Left lobe of liver (tissue), 2 donors: Measurements from ENCODE around the gene MOCOS. TPM values are rescaled to one million over a fixed set of nuclear protein-coding genes. Genes with fewer than 3 reads are reported as not detected.
"Not testable (repeated sequence)": the region's sequence is repeated elsewhere in the genome, so short reads cannot be mapped to it uniquely, and the experiment has no call there.

Source experiments
- ATAC-seq: fragments of 200-7000 bp; cut with Tn5 transposase; one replicate; pipeline ENCODE4 v1.9.1; 2020; ENCODE audit warnings: mild to moderate bottlenecking, moderate library complexity
- DNase-seq: peaks from one replicate; pipeline ENCODE4 v3.0.0-alpha.2; 2020; ENCODE audit warnings: low spot score
- total RNA-seq: library from RNA; stranded (reverse); gene quantifications from one replicate; pipeline ENCODE4 v1.2.1, GENCODE V29; 2021
- donor health status: DM: no; HTN: no; CAD: no; lungs with moderate emphysema.
- donor health status: DM: no; HTN: yes; CAD: no.

MOCOS gene, protein sequence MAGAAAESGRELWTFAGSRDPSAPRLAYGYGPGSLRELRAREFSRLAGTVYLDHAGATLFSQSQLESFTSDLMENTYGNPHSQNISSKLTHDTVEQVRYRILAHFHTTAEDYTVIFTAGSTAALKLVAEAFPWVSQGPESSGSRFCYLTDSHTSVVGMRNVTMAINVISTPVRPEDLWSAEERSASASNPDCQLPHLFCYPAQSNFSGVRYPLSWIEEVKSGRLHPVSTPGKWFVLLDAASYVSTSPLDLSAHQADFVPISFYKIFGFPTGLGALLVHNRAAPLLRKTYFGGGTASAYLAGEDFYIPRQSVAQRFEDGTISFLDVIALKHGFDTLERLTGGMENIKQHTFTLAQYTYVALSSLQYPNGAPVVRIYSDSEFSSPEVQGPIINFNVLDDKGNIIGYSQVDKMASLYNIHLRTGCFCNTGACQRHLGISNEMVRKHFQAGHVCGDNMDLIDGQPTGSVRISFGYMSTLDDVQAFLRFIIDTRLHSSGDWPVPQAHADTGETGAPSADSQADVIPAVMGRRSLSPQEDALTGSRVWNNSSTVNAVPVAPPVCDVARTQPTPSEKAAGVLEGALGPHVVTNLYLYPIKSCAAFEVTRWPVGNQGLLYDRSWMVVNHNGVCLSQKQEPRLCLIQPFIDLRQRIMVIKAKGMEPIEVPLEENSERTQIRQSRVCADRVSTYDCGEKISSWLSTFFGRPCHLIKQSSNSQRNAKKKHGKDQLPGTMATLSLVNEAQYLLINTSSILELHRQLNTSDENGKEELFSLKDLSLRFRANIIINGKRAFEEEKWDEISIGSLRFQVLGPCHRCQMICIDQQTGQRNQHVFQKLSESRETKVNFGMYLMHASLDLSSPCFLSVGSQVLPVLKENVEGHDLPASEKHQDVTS
- 27.4 TPM for total RNA-seq

DNA sequence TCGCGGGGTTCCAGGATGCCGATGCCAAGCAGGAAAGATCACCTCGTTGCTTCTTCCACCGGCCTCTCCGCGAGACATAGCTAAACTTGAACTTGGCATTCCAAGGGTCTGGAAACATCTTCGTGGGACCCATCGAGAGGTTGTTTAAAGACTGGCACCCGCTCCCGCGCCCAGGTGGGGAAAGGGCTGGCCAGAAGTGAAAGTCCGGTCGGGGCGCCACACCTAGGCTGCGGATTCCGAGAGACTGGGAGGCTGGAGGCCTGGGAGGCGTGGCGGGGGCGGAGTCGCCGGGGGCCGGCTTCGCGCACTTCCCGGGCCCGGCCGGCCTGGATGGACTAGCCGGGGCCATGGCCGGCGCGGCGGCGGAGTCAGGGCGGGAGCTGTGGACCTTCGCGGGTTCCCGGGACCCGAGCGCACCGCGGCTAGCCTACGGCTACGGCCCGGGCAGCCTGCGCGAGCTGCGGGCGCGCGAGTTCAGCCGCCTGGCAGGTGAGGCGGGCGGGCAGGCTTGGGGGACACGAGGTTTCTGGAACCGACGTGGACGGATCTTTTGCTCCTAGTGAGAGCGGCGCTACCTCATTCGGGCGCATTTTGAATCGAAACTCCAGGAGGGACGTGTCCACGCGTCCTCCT, at the start of gene MOCOS:
Gene MOCOS (plus strand): TSS at position 305 of the 633 bp plus-strand sequence. CDS start 43 bp downstream, at position 348.
- ATAC-seq (peak; percentile 89), DNase-seq (peak; percentile 94)

DNA sequence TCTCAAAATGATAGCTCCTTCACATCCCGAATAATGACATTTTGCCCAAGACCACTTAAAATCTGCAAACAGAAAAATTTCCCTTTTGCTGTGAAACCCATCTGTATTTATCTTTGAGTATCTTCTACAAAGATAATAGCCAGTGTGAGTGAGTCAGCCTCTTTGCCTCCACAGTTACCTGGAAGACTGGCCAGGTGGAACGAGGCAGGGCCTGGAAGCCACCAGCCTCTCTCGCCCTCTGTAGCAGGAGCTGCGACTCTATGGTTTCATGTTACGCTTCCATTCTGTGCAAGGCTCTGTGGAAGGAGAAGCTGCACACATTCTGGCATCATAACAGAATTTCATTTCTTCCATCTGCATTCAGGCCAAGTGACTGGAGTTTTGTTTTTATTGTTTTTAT, 48.1 kb upstream of the MOCOS start:
- no peak for DNase-seq
- no peak for ATAC-seq

DNA sequence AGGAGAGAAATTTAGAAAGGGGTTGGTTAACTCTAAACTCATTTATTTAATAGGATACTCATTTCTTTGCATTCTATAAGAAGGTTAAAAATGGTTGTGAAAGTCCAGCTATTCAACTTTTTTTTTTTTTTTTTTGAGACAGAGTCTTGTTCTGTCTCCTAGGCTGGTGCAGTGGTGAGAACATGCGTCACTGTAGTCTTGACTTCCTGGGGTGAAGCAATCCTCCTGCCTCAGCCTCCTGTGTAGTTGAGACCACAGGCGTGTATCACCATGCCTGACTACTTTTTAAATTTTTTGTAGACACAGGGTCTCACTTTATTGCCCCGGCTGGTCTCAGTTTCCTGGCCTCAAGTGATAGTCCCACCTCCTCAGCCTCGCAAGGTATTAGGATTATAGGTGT, 45.7 kb upstream of the MOCOS start:
- ATAC-seq, result no peak

GRCh38 chr18:36142751-36143150, 44.5 kb upstream of the MOCOS start:
- DNase-seq, result no peak
- ATAC-seq, result no peak

More for the DNA sequence above, 45.7 kb upstream of the MOCOS start:
- no peak for DNase-seq

DNA sequence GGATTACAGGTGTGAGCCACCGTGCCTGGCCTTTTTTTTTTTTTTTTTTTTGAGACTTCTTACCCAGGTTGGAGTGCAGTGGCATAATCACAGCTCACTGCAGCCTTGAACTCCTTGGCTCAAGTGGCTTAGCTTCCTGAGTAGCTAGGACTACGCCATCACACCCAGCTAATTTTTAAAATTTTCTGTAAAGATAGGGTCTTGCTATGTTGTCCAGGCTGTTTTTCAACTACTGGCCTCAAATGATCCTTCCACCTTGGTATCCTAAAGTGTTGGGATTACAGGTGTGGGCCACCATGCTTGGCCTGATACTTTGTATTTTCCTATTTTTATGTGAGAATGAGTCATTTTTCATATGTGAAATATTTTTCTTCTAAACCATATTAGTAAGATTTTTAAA, 43.9 kb upstream of the MOCOS start:
- ATAC-seq, result no peak
- no peak for DNase-seq

DNA sequence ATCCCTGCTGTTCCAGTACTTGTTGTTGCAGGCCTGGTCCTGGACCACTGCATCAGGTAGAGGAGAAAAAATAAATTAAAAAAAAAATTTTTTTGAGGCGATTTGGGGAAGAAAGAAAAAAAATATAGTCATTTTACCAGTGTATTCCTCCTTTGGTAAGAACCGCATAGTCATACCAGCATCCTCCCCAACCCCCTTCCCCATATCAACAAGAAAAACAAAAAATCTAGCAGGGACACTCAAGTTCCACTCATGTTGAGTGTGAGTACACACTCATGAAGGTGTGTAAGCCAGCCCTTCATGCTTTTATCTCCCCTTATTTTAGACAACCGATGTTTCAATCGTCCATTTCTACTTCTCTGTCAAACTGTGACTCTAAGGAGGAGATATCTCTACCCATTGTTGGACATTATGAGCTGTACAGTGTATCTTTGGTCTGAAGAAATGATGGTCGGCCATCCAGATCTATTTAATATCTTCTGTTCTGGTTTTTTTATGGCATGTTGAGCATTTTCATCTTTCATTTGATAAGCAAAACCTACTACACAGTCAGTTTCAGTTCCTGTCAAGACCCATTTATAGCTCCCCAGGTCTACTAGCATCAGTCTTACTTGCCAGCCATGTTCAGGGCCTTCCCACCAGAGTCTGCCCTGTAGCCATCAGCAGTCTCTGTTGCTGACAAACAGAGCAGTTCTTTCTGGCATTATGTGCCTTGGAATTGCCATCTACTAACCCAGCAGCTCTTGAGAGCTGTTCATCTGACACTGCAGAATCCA, 37.6 kb upstream of the MOCOS start:
- DNase-seq (no peak), ATAC-seq (no peak)

- no peak for ATAC-seq
- no peak for DNase-seq
These were observed 34.5 kb upstream of the MOCOS start for GRCh38 chr18:36152781-36153180.

DNA sequence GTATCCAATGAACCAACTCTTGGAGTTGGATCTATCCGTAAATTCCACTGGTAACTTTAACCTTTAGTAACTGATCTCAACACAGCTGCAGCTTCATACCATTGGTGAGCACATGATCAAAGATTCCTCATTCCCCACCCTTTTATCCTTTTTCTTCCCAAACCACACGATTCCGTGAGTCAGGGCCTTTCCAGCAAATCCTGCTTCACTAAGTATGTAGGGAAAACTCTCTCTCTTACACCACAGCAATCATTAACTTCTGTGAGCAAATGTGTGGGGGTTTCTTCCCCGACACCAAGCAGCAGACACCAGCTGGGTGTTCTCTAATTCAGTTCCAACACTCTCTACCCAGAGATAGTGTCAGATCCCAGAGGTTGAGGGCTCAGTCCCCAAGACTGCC, 34.1 kb upstream of the MOCOS start:
- DNase-seq (no peak), ATAC-seq (peak; percentile 54)

DNA sequence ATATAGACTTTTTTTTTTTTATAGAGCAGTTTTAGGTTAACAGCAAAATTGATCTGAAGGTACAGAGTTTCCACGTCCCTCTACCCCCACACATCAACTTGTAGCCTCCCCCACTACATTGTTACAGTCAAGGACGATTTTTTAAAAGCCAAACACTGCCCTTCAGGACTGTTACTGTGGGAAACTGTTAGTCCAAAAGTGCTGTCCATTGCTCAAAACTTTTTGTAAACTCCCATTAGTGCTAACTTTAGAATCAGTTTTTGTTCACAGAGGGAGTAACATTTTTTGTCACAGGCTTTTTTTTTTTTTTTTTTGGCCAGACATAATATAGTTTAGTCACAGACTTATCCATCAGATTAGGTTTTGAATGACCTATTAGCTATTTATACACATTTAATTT, 33.5 kb upstream of the MOCOS start:
- no peak for DNase-seq
- ATAC-seq, result peak; percentile 25

DNA sequence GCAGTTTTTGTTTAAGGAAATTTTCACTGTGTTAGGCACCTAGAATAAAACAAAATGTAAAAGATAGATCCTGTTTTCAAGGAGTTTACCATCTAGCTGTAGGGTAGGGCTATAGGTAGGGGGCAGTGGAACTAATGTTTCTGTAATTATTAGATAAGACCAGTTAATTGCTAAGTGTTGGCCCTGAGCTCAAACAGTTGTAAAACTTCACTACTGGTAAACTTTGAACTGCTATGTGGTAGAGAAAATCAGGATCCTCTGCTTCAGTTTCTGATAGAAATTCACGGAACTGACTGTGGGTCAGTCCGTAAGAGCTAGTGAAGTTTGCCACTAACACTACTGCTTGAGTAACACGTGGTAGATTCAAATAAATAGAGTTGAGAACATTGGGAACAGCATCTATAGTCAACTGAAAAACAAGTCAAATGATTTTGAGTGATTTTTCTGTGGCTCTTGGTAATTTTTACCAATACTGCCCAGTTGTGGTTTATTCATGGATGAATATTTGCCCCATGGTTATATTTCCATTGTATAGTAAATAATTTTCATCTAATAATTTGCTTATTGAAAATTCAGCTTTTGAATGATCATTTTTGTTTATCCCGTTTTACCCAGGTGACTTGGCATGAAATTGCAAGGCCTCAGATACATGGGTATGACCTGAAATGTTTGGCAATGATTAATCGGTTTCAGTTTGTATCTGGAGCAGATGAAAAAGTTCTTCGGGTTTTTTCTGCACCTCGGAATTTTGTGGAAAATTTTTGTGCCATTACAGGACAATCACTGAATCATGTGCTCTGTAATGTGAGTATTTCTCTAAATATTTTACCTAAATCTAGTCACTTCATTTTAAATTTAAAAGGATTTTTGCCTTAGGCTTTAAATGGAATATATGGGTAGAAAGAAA, 31.2 kb upstream of the MOCOS start:
- ATAC-seq, result peak; percentile 53

GRCh38 chr18:36157441-36157840, 29.9 kb upstream of the MOCOS start:
- DNase-seq (no peak), ATAC-seq (peak; percentile 48)

More for the DNA sequence above, 31.2 kb upstream of the MOCOS start:
- no peak for DNase-seq

DNA sequence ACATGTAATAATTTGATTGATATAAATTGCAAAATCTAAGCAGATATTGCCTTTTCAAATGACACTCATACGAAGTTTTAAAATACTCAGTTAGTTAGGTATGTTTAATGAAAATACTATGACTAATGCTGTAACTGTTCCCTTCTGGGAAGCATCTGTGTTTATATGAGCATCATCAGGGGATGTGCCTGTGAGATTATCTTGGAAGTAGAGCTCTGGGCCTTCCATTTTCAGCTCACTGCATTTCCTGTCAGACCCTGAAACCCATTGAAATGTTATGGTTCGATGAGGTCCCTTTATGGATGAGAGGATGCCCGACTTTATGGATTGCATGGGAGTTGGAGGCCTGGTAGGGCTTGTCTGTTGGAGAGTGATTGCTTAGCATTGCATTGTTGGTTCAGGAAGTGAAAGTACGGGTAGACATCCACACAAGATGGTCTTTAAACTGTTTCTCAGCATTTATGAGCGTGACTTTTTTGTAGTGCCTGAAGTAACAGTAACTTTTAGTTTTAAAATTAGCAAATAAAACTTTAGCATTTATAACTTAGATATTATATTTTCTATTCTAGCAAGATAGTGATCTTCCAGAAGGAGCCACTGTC, 28.9 kb upstream of the MOCOS start:
- DNase-seq, result no peak
- peak; percentile 24 for ATAC-seq

- ATAC-seq (peak; percentile 67), DNase-seq (no peak)
These were observed 26.3 kb upstream of the MOCOS start for GRCh38 chr18:36160959-36161371.

DNA sequence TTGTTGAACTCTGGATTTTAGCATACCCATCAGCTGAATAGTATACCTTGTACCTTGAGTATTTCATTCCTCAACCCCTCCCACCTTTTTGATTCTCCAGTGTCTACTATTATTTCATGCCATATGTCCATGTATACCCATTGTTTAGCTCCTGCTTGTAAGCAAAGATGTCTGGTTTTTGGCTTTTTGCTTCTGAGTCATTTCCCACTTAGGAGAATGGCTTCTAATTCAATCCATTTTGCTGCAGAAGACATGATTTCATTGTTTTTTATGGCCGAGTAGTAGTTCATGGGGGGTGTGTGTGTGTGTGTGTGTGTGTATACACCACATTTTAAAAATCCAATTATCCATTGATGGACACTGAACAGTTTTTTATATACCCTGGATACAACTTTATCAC, 24.3 kb upstream of the MOCOS start:
- no peak for ATAC-seq

GRCh38 chr18:36167692-36168218, 19.5 kb upstream of the MOCOS start:
- DNase-seq (no peak), ATAC-seq (no peak)

More for the DNA sequence above, 24.3 kb upstream of the MOCOS start:
- DNase-seq, result no peak

GRCh38 chr18:36168296-36168695, 19.0 kb upstream of the MOCOS start:
- DNase-seq, ATAC-seq: not testable (repeated sequence)

DNA sequence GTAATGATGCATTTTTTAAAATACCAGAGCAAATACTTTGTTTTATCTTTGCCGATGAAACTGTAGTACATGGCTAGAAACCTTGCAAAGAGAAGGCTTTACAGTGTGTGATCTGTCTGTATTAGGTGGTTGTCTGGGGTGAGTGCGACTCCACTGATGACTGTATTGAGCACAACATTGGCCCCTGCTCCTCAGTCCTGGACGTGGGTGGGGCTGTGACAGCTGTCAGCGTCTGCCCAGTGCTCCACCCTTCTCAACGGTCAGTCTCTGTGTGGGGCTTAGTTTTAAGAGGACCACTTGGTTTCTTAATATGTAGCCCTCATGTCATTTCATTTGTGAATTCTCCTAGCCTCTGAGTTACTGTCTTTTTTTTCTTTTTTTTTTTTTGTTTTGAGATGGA, 17.4 kb upstream of the MOCOS start:
- ATAC-seq (no peak), DNase-seq (no peak)

DNA sequence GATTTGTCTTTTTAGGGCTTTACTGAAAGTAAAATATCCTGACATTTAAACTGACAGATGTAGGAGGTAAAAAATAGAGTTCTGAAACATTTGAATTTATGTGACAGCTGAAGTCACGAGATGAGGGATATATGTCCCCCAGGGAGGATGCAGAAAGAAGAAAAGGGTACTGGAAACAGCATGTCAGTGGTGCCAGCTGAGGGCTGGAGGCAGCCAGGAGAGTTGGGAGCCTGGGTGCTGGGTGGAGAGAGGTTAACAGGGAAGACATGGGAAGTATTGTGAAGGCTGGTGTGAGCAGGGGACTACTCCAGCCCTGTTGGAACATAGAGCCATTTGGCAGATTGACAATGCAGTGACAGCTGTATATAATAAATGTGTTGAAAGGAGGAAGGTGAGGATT, 11.8 kb upstream of the MOCOS start:
- peak; percentile 46 for DNase-seq
- ATAC-seq, result peak; percentile 41

DNA sequence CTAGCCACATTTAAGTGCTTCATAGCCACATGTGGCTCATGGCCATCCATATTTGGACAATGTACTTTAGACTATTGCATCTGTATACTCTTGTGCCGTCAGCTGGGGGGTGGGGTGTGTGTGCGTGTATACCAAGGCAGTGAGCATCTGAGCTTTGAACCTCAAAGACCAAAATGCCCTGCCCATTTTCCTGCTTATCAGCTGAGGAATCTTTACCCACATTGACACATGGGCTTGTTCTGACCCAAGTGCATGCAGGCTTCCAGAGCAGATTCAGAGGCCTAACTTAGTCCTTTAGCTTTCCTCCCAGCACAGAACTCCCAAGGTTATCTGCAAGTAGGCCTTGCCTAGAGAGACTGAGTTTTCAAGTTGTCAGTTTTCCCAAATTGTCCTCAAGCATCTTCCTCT, 11.1 kb upstream of the MOCOS start:
- peak; percentile 88 for ATAC-seq
- peak; percentile 94 for DNase-seq
